Measurements from ENCODE around the gene KAT6B. TPM values are rescaled to one million over a fixed set of nuclear protein-coding genes. Genes with fewer than 3 reads are reported as not detected.
A peak's percentile ranks its signal among the peaks of the same experiment; 100 is the strongest.

Gene KAT6B
- total and polyA plus RNA-seq, 11 donors = 10.4 to 61.3 (median 42.9) TPM

- Histone ChIP-seq H3K4me3 (peak overlapping the region in 1 of 12 donors; percentile 1), H3K27me3 (no peaks in the 10 kb centered on the region), H3K9me3 (no peaks in the 10 kb centered on the region), H3K4me1 (peaks cover 0 to 27% (median 12%) of the 10 kb centered on the region in 12 donors), H3K27ac (peak overlapping the region in 9 of 12 donors; percentile 6 to 65 (median 41)), H3K36me3 (peaks cover 0 to 31% (median 23%) of the 10 kb centered on the region in 9 donors)
- peak; percentile 50 to 88 (median 66) for ATAC-seq
- DNase-seq = peak; percentile 42 to 70 (median 54)
- 69 to 77% (median 74%) methylated on average over 15 of the region's 15 CpGs for WGBS, 4 donors
- TF ChIP-seq POLR2A (IDR thresholded peaks at IDR 0.05) (no peak), CTCF (IDR thresholded peaks at IDR 0.05) (no peak)
- intact Hi-C loops (cut with DNase I) = loop anchor here in 5 of 10 donors (1.0 to 10.0 kb wide), 4 partner anchors 38 to 64 kb away; a partner anchor contains a TSS
These were observed 207.2 kb downstream of the KAT6B start for GRCh38 chr10:75033399-75034130.

DNA sequence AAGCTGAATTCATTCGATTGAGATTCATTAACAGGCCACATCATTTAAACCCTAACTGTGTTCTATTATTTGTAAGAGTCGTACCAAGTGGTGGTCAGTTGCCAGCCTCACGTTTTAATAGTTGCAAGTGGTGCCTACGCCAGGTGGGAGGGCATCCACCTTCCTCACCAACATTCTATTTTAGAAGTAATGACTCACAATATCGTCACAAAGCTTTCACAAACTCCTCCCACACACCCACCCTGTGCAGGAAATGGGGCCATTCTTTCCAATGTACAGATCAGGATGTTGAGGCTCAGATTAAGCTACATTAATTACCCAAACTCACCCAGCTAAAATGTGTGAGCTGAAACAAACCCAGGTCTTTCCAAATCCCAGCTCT, 207.7 kb downstream of the KAT6B start:
- no peaks in the 10 kb centered on the region for H3K27me3 ChIP-seq
- peak overlapping the region in 10 of 12 donors; percentile 21 to 65 (median 40) for H3K27ac ChIP-seq
- no peak for TF ChIP-seq POLR2A (IDR thresholded peaks at IDR 0.05)
- no peak for TF ChIP-seq CTCF (IDR thresholded peaks at IDR 0.05)
- intact Hi-C loops (cut with DNase I) = loop anchor here in 5 of 10 donors (1.0 to 10.0 kb wide), 4 partner anchors 37 to 63 kb away; a partner anchor contains a TSS
- H3K4me3 ChIP-seq = peak overlapping the region in 1 of 12 donors; percentile 1
- no peaks in the 10 kb centered on the region for H3K9me3 ChIP-seq
- ATAC-seq (peak in 3 of 4 donors; percentile 9 to 63 (median 53)), DNase-seq (no peak)
- peaks cover 0 to 26% (median 18%) of the 10 kb centered on the region in 9 donors for H3K36me3 ChIP-seq
- peaks cover 0 to 32% (median 15%) of the 10 kb centered on the region in 12 donors for H3K4me1 ChIP-seq
- WGBS, 4 donors = 51 to 66% (median 59%) methylated on average over 5 of the region's 5 CpGs

- no peaks in the 10 kb centered on the region for H3K9me3 ChIP-seq
- peak overlapping the region in 10 of 12 donors; percentile 21 to 65 (median 40) for H3K27ac ChIP-seq
- H3K27me3 ChIP-seq = no peaks in the 10 kb centered on the region
- WGBS, 4 donors = 49 to 58% (median 56%) methylated on average over 14 of the region's 14 CpGs
- no peak for TF ChIP-seq CTCF (IDR thresholded peaks at IDR 0.05)
- no peak for TF ChIP-seq POLR2A (IDR thresholded peaks at IDR 0.05)
- ATAC-seq (peak in 1 of 4 donors; percentile 21), DNase-seq (no peak)
- H3K4me1 ChIP-seq = peaks cover 0 to 33% (median 15%) of the 10 kb centered on the region in 12 donors
- H3K36me3 ChIP-seq = peaks cover 0 to 19% (median 13%) of the 10 kb centered on the region in 9 donors
- H3K4me3 ChIP-seq = peak overlapping the region in 1 of 12 donors; percentile 1
- intact Hi-C loops (cut with DNase I) = loop anchor here in 6 of 10 donors (1.0 to 10.0 kb wide), 5 partner anchors 37 to 63 kb away; a partner anchor contains a TSS
These were observed 208.4 kb downstream of the KAT6B start for GRCh38 chr10:75034714-75035258.
